ENCODE data around the gene PKP1. TPM values are rescaled to one million over a fixed set of nuclear protein-coding genes. Genes with fewer than 3 reads are reported as not detected.

PKP1 gene
- total RNA-seq, 1 experiment from 2014 or later = 0.94 TPM

- Histone ChIP-seq H3K27me3 (ENCODE audit: insufficient read depth, low read depth) (no peaks in the 10 kb centered on the region; the same call in 1 of the 2 replicates), H2AFZ (no peak overlapping the region), H3K79me2 (ENCODE audit: low read depth) (no peaks in the 10 kb centered on the region), H3K36me3 (ENCODE audit: low read depth) (no peaks in the 10 kb centered on the region), H3K4me1 (replicated peaks; ENCODE audit: insufficient read depth) (peaks cover 10% of the 10 kb centered on the region), H3K9me3 (ENCODE audit: insufficient read depth, low read depth) (0 out of 2 replicates have a peak, but pooled peaks cover 7% of the 10 kb centered on the region), H3K4me2 (no peak overlapping the region), H3F3A (ENCODE audit: insufficient read depth, low read depth) (no peaks in the 10 kb centered on the region), H3K9me2 (ENCODE audit: insufficient read depth) (no peaks in the 10 kb centered on the region), H4K20me1 (ENCODE audit: insufficient read depth) (no peaks in the 10 kb centered on the region), H3K27ac (no peak overlapping the region), H3K4me3 (no peak overlapping the region)
- no peak for DNase-seq
- ChIA-PET POLR2A (ENCODE audit: unreplicated experiment) (interaction anchor here (0.5 kb wide), 1 partner anchor 34 kb away, joined by 3 read pairs; no protein-coding TSS in a partner anchor), CTCF (interaction anchor here (0.7 to 4.1 kb wide), 3 partner anchors 86 to 124 kb away, joined by 3 to 18 read pairs (median 3); no protein-coding TSS in a partner anchor)
- intact Hi-C loops (cut with micrococcal nuclease; ENCODE audit: unreplicated experiment) = loop anchor here (5.0 kb wide), 2 partner anchors 33 to 78 kb away; no protein-coding TSS in a partner anchor
- TF ChIP-seq, protein P1, sequence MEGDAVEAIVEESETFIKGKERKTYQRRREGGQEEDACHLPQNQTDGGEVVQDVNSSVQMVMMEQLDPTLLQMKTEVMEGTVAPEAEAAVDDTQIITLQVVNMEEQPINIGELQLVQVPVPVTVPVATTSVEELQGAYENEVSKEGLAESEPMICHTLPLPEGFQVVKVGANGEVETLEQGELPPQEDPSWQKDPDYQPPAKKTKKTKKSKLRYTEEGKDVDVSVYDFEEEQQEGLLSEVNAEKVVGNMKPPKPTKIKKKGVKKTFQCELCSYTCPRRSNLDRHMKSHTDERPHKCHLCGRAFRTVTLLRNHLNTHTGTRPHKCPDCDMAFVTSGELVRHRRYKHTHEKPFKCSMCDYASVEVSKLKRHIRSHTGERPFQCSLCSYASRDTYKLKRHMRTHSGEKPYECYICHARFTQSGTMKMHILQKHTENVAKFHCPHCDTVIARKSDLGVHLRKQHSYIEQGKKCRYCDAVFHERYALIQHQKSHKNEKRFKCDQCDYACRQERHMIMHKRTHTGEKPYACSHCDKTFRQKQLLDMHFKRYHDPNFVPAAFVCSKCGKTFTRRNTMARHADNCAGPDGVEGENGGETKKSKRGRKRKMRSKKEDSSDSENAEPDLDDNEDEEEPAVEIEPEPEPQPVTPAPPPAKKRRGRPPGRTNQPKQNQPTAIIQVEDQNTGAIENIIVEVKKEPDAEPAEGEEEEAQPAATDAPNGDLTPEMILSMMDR (conservative IDR thresholded peaks at IDR 0.05) = no peak
- TF ChIP-seq EZH2 (IDR thresholded peaks at IDR 0.05; ENCODE audit: low read depth) = no peak
- BruUV-seq (replicated peaks) = no TSS peak
Measured at GRCh38 chr1:201345081-201345355, 61.7 kb downstream of the PKP1 start.

DNA sequence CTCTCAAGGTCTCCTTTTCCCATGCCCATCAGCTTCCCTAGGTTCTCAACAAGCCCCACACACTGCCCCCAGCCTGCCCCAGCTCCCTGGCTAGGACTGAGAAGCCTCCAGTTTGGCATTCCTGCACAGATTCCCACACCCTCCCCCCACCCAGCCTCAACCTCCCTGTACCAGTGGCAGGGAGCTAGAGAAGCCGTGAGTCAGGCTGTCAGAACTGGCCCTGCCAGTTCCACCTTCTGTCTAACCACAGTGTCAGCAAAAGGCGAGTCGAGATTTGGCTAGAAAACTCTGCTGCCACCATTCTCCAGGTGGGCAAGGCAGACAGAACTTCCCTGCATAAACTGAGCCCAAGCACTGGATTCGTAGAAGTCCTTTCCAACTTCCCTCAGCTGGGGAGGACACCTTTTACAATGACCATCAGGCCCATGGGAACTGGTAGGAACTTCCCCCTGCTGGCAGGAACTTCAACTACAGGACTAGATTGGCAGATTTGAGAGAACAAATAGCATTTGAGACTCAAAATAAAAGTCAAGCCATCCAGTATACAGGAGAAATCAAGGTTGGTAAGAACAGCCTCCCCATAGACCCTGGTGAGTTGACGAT is 63.1 kb downstream of the PKP1 start:
- 0 out of 2 replicates have a peak, but pooled peaks cover 7% of the 10 kb centered on the region for H3K9me3 ChIP-seq (ENCODE audit: insufficient read depth, low read depth)
- no peaks in the 10 kb centered on the region for H3K9me2 ChIP-seq (ENCODE audit: insufficient read depth)
- no peaks in the 10 kb centered on the region for H3K79me2 ChIP-seq (ENCODE audit: low read depth)
- no peaks in the 10 kb centered on the region for H4K20me1 ChIP-seq (ENCODE audit: insufficient read depth)
- no peak overlapping the region for H3K4me3 ChIP-seq
- POLR2A ChIA-PET (ENCODE audit: unreplicated experiment) = interaction anchor here (0.6 to 0.7 kb wide), 3 partner anchors 46 to 126 kb away, joined by 3 to 6 read pairs (median 6); no protein-coding TSS in a partner anchor
- peaks cover 10% of the 10 kb centered on the region for H3K4me1 ChIP-seq (replicated peaks; ENCODE audit: insufficient read depth)
- TF ChIP-seq EZH2 (IDR thresholded peaks at IDR 0.05; ENCODE audit: low read depth) = no peak
- TF ChIP-seq, protein P1 (conservative IDR thresholded peaks at IDR 0.05) = peak; percentile 88
- peak overlapping the region; percentile 42 for H3K4me2 ChIP-seq
- CTCF ChIA-PET = interaction anchor here (0.6 to 4.1 kb wide), 9 partner anchors 29 to 963 kb away, joined by 3 to 18 read pairs (median 4); no protein-coding TSS in a partner anchor
- BruUV-seq (replicated peaks) = no TSS peak
- H3K36me3 ChIP-seq (ENCODE audit: low read depth) = no peaks in the 10 kb centered on the region
- intact Hi-C loops (cut with micrococcal nuclease; ENCODE audit: unreplicated experiment) = loop anchor here (1.0 to 5.0 kb wide), 3 partner anchors 34 to 92 kb away; no protein-coding TSS in a partner anchor
- no peak overlapping the region for H3K27ac ChIP-seq
- peak overlapping the region; percentile 43; the same call in 1 of the 2 replicates for H2AFZ ChIP-seq
- H3F3A ChIP-seq (ENCODE audit: insufficient read depth, low read depth) = no peaks in the 10 kb centered on the region
- no peaks in the 10 kb centered on the region; the same call in 1 of the 2 replicates for H3K27me3 ChIP-seq (ENCODE audit: insufficient read depth, low read depth)
- DNase-seq = peak; percentile 58 to 62

- Histone ChIP-seq H3K9me2 (ENCODE audit: insufficient read depth) (no peaks in the 10 kb centered on the region), H4K20me1 (ENCODE audit: insufficient read depth) (no peaks in the 10 kb centered on the region), H3K27me3 (ENCODE audit: insufficient read depth, low read depth) (no peaks in the 10 kb centered on the region; the same call in 1 of the 2 replicates), H3F3A (ENCODE audit: insufficient read depth, low read depth) (no peaks in the 10 kb centered on the region), H3K36me3 (ENCODE audit: low read depth) (no peaks in the 10 kb centered on the region), H3K4me3 (no peak overlapping the region), H3K79me2 (ENCODE audit: low read depth) (no peaks in the 10 kb centered on the region), H3K4me2 (peak overlapping the region; percentile 42), H3K4me1 (replicated peaks; ENCODE audit: insufficient read depth) (peaks cover 10% of the 10 kb centered on the region), H3K27ac (no peak overlapping the region), H3K9me3 (ENCODE audit: insufficient read depth, low read depth) (0 out of 2 replicates have a peak, but pooled peaks cover 5% of the 10 kb centered on the region), H2AFZ (no peak overlapping the region)
- CTCF ChIA-PET = interaction anchor here (0.6 to 4.1 kb wide), 8 partner anchors 28 to 963 kb away, joined by 3 to 18 read pairs (median 4); no protein-coding TSS in a partner anchor
- intact Hi-C loops (cut with micrococcal nuclease; ENCODE audit: unreplicated experiment) = loop anchor here (1.0 to 5.0 kb wide), 3 partner anchors 35 to 93 kb away; no protein-coding TSS in a partner anchor
- BruUV-seq (replicated peaks) = no TSS peak
- TF ChIP-seq, protein P1 (conservative IDR thresholded peaks at IDR 0.05) = no peak
- TF ChIP-seq EZH2 (IDR thresholded peaks at IDR 0.05; ENCODE audit: low read depth) = no peak
- no peak for DNase-seq
- POLR2A ChIA-PET (ENCODE audit: unreplicated experiment) = interaction anchor here (0.6 to 0.7 kb wide), 3 partner anchors 47 to 126 kb away, joined by 3 to 6 read pairs (median 6); no protein-coding TSS in a partner anchor
Measured at GRCh38 chr1:201346987-201347386, 63.7 kb downstream of the PKP1 start.
